ENCODE results near the gene MARCOL. TPM values are rescaled to one million over a fixed set of nuclear protein-coding genes. Genes with fewer than 3 reads are reported as not detected.

Gene MARCOL
- total RNA-seq, 1 experiment from 2014 or later, result not detected

DNA sequence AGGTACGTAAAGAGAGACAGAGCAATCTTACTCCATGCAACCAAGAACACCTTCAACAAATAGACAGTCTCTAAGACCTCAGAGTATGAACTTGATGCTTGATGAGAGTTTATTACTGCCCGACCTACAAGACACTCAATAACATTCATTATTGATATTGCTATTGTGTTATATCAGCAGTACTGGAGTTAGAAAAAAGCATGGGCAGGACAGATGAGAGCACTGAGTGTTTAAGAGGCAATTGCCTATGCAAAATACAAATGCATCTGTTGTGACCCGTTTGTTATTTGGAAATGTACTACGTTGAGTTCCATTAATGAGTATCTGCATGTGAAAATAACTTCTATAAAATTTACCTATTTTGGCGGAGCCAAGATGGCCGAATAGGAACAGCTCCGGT lies 8.1 kb upstream of the MARCOL start:
- no peak overlapping the region for H3K4me3 ChIP-seq (ENCODE audit: low read depth, low read length, poor library complexity, severe bottlenecking)
- no peak for DNase-seq (ENCODE audit: low spot score)
- H3K9me3 ChIP-seq (ENCODE audit: low read depth, low read length, poor library complexity, severe bottlenecking), result no peaks in the 10 kb centered on the region
- CTCF ChIA-PET, result no interaction called here
- no peak overlapping the region for H3K27ac ChIP-seq (ENCODE audit: low read depth, low read length, poor library complexity, severe bottlenecking)
- no TSS peak for BruUV-seq (replicated peaks)
- H3K4me1 ChIP-seq (ENCODE audit: insufficient read depth, low read length, poor library complexity, severe bottlenecking), result no peaks in the 10 kb centered on the region
- peaks cover 13% of the 10 kb centered on the region for H3K27me3 ChIP-seq (replicated peaks; ENCODE audit: insufficient read depth, low read depth, low read length, poor library complexity)
- intact Hi-C loops (cut with micrococcal nuclease; ENCODE audit: unreplicated experiment), result no loop called here
- TF ChIP-seq, protein P1, sequence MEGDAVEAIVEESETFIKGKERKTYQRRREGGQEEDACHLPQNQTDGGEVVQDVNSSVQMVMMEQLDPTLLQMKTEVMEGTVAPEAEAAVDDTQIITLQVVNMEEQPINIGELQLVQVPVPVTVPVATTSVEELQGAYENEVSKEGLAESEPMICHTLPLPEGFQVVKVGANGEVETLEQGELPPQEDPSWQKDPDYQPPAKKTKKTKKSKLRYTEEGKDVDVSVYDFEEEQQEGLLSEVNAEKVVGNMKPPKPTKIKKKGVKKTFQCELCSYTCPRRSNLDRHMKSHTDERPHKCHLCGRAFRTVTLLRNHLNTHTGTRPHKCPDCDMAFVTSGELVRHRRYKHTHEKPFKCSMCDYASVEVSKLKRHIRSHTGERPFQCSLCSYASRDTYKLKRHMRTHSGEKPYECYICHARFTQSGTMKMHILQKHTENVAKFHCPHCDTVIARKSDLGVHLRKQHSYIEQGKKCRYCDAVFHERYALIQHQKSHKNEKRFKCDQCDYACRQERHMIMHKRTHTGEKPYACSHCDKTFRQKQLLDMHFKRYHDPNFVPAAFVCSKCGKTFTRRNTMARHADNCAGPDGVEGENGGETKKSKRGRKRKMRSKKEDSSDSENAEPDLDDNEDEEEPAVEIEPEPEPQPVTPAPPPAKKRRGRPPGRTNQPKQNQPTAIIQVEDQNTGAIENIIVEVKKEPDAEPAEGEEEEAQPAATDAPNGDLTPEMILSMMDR (conservative IDR thresholded peaks at IDR 0.05; ENCODE audit: low read depth, low read length), result no peak
- no peak for TF ChIP-seq EZH2 (IDR thresholded peaks at IDR 0.05; ENCODE audit: borderline replicate concordance, low read depth, low read length, poor library complexity, severe bottlenecking)
- POLR2A ChIA-PET (ENCODE audit: low non-redundant PET), result no interaction called here
- H3K36me3 ChIP-seq (ENCODE audit: insufficient read depth, low read length, poor library complexity, severe bottlenecking), result no peaks in the 10 kb centered on the region

DNA sequence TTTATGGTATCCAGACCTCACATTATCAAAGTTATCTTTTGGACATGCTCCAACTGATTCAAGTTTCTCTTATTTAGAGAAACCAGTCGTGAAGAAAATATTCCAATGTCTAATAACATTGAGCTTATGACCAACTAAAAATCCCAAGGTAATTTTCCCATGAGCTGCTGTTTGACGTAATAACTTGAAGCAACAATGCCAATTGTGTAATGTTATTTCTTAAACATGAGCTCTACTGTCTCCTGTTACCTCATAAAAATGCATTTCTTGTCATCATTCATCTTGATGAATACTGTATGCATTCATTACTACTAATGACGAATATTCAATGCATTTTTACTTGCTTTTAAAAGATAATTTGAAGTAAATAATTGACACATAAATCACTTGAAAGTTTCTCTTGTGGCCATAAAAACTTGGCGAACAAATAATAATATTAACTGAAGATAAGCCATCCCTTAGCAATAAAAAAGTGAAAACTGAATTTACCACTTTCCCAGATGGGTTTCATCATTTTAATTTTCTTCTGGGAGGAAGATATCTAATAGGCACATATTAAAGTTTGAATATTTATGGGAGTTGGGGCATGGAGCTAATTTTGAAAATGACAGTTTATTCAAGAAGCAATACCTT lies 424 bp upstream of the MARCOL start:
- Histone ChIP-seq H3K4me3 (ENCODE audit: low read depth, low read length, poor library complexity, severe bottlenecking) (no peak overlapping the region), H3K4me1 (ENCODE audit: insufficient read depth, low read length, poor library complexity, severe bottlenecking) (no peaks in the 10 kb centered on the region), H3K9me3 (ENCODE audit: low read depth, low read length, poor library complexity, severe bottlenecking) (no peaks in the 10 kb centered on the region), H3K36me3 (ENCODE audit: insufficient read depth, low read length, poor library complexity, severe bottlenecking) (no peaks in the 10 kb centered on the region), H3K27me3 (replicated peaks; ENCODE audit: insufficient read depth, low read depth, low read length, poor library complexity) (peaks cover 54% of the 10 kb centered on the region), H3K27ac (ENCODE audit: low read depth, low read length, poor library complexity, severe bottlenecking) (no peak overlapping the region)
- DNase-seq (ENCODE audit: low spot score), result no peak
- POLR2A ChIA-PET (ENCODE audit: low non-redundant PET), result no interaction called here
- TF ChIP-seq, protein P1 (conservative IDR thresholded peaks at IDR 0.05; ENCODE audit: low read depth, low read length), result no peak
- no peak for TF ChIP-seq EZH2 (IDR thresholded peaks at IDR 0.05; ENCODE audit: borderline replicate concordance, low read depth, low read length, poor library complexity, severe bottlenecking)
- no TSS peak for BruUV-seq (replicated peaks)
- intact Hi-C loops (cut with micrococcal nuclease; ENCODE audit: unreplicated experiment), result no loop called here
- CTCF ChIA-PET, result no interaction called here

DNA sequence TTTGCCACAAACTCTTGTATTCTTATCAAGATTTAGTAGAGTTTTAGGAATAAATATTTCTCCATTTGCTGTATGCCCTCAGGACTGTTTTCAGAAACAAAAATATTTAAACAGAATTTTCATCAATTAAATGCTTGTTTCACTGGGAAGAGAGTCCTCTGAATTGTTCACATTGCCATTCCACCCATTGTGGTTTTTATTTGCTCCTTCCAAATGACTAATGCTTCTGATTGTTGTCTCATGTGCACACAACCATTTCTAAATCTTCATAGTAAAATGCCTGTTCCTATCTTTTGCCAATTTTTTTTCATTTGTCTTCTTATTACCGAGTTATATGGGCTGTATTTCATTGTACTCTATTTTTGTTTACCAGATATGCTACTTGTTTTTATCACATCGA lies 10.6 kb downstream of the MARCOL start:
- H3K36me3 ChIP-seq (ENCODE audit: insufficient read depth, low read length, poor library complexity, severe bottlenecking), result no peaks in the 10 kb centered on the region
- no peaks in the 10 kb centered on the region for H3K4me1 ChIP-seq (ENCODE audit: insufficient read depth, low read length, poor library complexity, severe bottlenecking)
- peaks cover 5% of the 10 kb centered on the region for H3K27me3 ChIP-seq (replicated peaks; ENCODE audit: insufficient read depth, low read depth, low read length, poor library complexity)
- ChIA-PET CTCF (no interaction called here), POLR2A (ENCODE audit: low non-redundant PET) (no interaction called here)
- TF ChIP-seq, protein P1 (conservative IDR thresholded peaks at IDR 0.05; ENCODE audit: low read depth, low read length), result no peak
- no peak for TF ChIP-seq EZH2 (IDR thresholded peaks at IDR 0.05; ENCODE audit: borderline replicate concordance, low read depth, low read length, poor library complexity, severe bottlenecking)
- no TSS peak for BruUV-seq (replicated peaks)
- H3K9me3 ChIP-seq (ENCODE audit: low read depth, low read length, poor library complexity, severe bottlenecking), result no peaks in the 10 kb centered on the region
- H3K4me3 ChIP-seq (ENCODE audit: low read depth, low read length, poor library complexity, severe bottlenecking), result no peak overlapping the region
- H3K27ac ChIP-seq (ENCODE audit: low read depth, low read length, poor library complexity, severe bottlenecking), result no peak overlapping the region
- DNase-seq (ENCODE audit: low spot score), result no peak
- intact Hi-C loops (cut with micrococcal nuclease; ENCODE audit: unreplicated experiment), result no loop called here
